Lung (tissue), 12 donors: ENCODE data around the gene PDXP. TPM values are rescaled to one million over a fixed set of nuclear protein-coding genes. Genes with fewer than 3 reads are reported as not detected.

Source experiments
- ATAC-seq: fragments of 200-7000 bp; cut with Tn5 transposase; one replicate; pipeline ENCODE4 v1.9.1; 2020; ENCODE audit warnings: moderate number of reproducible peaks; ENCODE audit not compliant: insufficient read depth, low FRiP score
- DNase-seq, 3 donors: peaks; one replicate each; pipeline ENCODE4 v3.0.0-alpha.2; 2013 to 2017
- H3K27ac ChIP-seq, 2 donors: one replicate each; pipeline ENCODE4 v1.5.1; 2013; ENCODE audit warnings: mild to moderate bottlenecking in 2 of 2, moderate library complexity in 2 of 2, control low read depth in 1 of 2, inconsistent platforms in 1 of 2, low read depth in 1 of 2, low read length in 1 of 2
- H3K27me3 ChIP-seq, 3 donors: one replicate each; pipeline ENCODE4 v1.5.1; 2013; ENCODE audit warnings: low read length in 2 of 3; ENCODE audit not compliant: control insufficient read depth in 3 of 3, insufficient read depth in 3 of 3
- H3K36me3 ChIP-seq, 4 donors: one replicate each; pipeline ENCODE4 v1.5.1; 2013; ENCODE audit warnings: low read length in 4 of 4, mild to moderate bottlenecking in 1 of 4, moderate library complexity in 1 of 4; ENCODE audit not compliant: control insufficient read depth in 4 of 4, insufficient read depth in 4 of 4
- H3K4me1 ChIP-seq, 5 donors: one replicate each; pipeline ENCODE4 v1.5.1; 2013; ENCODE audit warnings: low read length in 5 of 5, mild to moderate bottlenecking in 2 of 5, moderate library complexity in 1 of 5; ENCODE audit not compliant: control insufficient read depth in 5 of 5, insufficient read depth in 5 of 5
- H3K4me3 ChIP-seq: one replicate; pipeline ENCODE4 v1.5.1; 2013; ENCODE audit warnings: mild to moderate bottlenecking, control low read depth, moderate library complexity
- H3K9ac ChIP-seq, 2 donors: one replicate each; pipeline ENCODE4 v1.5.1; 2013; ENCODE audit warnings: low read length in 2 of 2, control low read depth in 1 of 2; ENCODE audit not compliant: insufficient read depth in 1 of 2
- H3K9me3 ChIP-seq, 4 donors: one replicate each; pipeline ENCODE4 v1.5.1; 2013; ENCODE audit warnings: low read length in 3 of 4, mild to moderate bottlenecking in 1 of 4, moderate library complexity in 1 of 4; ENCODE audit not compliant: control insufficient read depth in 4 of 4, insufficient read depth in 3 of 4
- WGBS, 2 donors: extraction: QIAGEN DNeasy Blood & Tissue Kit; methylation state at CpG; one replicate each; pipeline ENCODE4 v1.1.7; 2013; 5-methylcytosine and 5-hydroxymethylcytosine counted together
- polyA plus RNA-seq, 2 donors: library from polyadenylated mRNA; stranded (reverse); fragments of 200-250 nt; gene quantifications; one replicate each; pipeline ENCODE4 v1.2.1, GENCODE V29; 2013
- total RNA-seq, 2 donors: library from RNA; depleted of rRNA in 1 of 2; stranded (reverse); fragments of >200 nt in 1 of 2; gene quantifications; one replicate each; pipeline ENCODE4 v1.2.1, GENCODE V29; 2014 to 2021
- TF ChIP-seq, protein P1 (sequence below): IDR thresholded peaks from 2 replicates; pipeline ENCODE4 v1.5.1; 2012; ENCODE audit warnings: mild to moderate bottlenecking; ENCODE audit errors: control extremely low read depth, extremely low read depth
- donor health status: control.
- donor health status: control.
- donor health status: Bipolar disorder and iron deficiency.
- donor health status: healthy.
- donor health status: DM: yes; HTN: yes; CAD: no.

The PDXP gene
- total and polyA plus RNA-seq, 4 donors = 4.4 to 7.4 (median 6.5) TPM

DNA sequence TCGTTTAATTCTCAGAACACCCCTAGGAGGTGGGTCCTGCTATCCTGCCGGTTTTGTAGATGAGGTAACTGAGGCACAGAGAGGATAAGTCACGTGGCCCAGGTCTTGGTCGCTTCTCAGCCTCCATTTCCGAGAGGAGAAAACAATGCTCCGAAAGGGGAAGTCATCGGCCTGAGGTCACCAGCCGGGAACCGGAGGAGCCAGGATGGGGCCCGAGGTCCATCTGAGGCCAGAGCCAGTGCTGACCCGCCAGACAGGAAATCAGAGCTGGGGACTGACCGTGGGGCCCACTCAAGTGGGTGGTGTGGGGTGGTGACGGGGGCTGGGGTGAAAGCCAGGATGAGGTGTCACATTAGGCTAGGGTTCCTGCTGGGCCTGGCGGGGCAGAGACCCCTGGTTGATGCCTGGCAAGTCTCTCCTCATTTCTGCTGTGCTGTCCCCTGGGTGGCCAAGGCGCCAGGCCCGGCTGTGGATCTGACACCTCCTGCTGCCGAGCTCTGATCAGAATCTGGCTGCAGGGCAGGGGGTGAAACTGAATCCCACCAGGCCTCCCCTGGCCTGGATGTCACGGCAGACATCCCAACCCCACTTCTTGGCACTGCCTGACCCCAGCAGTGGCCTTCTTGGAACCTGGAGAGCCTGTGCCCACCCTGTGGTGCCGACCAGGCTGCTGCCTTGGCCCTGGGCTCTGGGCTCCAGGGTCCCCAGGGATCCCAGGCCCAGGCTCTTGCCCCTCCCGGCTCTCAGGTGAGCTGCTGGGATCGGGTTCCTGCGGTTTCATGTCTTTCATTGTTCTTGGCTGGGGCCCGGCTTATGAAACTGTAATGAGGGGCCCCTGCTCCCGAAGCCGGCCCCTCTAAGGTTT is 50.3 kb downstream of the PDXP start:
- DNase-seq = no peak
- H3K36me3 ChIP-seq = no peaks in the 10 kb centered on the region
- no peaks in the 10 kb centered on the region for H3K27me3 ChIP-seq
- H3K27ac ChIP-seq = peak overlapping the region in 1 of 2 donors; percentile 9
- H3K9ac ChIP-seq = no peak overlapping the region
- WGBS, 2 donors = 64 to 69% methylated on average over 25 of the region's 25 CpGs
- peaks cover 0 to 3% (median 0%) of the 10 kb centered on the region in 5 donors for H3K4me1 ChIP-seq
- peak; percentile 41 for ATAC-seq
- H3K9me3 ChIP-seq = no peaks in the 10 kb centered on the region
- TF ChIP-seq, protein P1, sequence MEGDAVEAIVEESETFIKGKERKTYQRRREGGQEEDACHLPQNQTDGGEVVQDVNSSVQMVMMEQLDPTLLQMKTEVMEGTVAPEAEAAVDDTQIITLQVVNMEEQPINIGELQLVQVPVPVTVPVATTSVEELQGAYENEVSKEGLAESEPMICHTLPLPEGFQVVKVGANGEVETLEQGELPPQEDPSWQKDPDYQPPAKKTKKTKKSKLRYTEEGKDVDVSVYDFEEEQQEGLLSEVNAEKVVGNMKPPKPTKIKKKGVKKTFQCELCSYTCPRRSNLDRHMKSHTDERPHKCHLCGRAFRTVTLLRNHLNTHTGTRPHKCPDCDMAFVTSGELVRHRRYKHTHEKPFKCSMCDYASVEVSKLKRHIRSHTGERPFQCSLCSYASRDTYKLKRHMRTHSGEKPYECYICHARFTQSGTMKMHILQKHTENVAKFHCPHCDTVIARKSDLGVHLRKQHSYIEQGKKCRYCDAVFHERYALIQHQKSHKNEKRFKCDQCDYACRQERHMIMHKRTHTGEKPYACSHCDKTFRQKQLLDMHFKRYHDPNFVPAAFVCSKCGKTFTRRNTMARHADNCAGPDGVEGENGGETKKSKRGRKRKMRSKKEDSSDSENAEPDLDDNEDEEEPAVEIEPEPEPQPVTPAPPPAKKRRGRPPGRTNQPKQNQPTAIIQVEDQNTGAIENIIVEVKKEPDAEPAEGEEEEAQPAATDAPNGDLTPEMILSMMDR = no peak
- H3K4me3 ChIP-seq = no peak overlapping the region

DNA sequence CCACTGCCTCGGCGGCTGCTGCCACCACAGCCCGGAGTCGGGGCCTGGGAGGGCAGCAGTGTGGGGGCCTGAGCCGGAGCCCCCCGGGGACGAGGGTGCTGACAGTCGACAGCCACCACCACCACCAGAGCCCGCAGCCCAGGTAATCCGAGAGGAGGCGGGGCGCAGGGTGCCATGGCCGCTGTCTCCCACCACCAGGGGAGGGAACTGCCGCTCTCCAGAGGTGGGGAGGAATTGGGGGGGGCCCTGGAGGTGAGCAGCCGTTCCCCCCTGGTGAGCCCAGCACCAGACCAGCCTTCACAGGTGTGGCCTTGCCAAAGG is 50.9 kb downstream of the PDXP start:
- H3K27ac ChIP-seq = no peak overlapping the region
- H3K36me3 ChIP-seq = no peaks in the 10 kb centered on the region
- no peak overlapping the region for H3K4me3 ChIP-seq
- H3K9ac ChIP-seq = no peak overlapping the region
- 95 to 99% methylated on average over 15 of the region's 15 CpGs for WGBS, 2 donors
- ATAC-seq = no peak
- no peaks in the 10 kb centered on the region for H3K9me3 ChIP-seq
- DNase-seq = no peak
- peaks cover 0 to 3% (median 0%) of the 10 kb centered on the region in 5 donors for H3K4me1 ChIP-seq
- TF ChIP-seq, protein P1 = no peak
- H3K27me3 ChIP-seq = no peaks in the 10 kb centered on the region

DNA sequence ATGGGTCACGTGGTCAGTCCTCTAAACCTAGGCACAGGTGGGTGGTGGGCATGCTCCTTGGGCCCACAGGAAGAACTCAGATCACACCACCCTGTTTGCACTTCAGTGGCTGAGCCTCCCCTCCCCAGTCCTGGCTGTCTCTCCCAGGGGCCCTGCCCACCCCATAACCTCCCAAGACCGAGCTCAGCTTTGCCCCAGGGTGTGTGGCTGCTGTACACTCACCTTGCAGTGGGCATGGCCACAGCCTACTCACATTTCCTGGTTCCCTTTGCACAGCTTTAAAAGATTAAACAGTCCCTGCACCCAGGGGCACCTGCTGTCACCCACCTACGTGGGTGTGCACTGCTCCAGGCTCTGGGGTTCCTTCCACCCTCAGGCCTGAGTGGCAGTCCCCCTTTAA is 52.2 kb downstream of the PDXP start:
- TF ChIP-seq, protein P1 = no peak
- Histone ChIP-seq H3K9ac (no peak overlapping the region), H3K27me3 (no peaks in the 10 kb centered on the region), H3K4me3 (no peak overlapping the region), H3K4me1 (peaks cover 0 to 3% (median 0%) of the 10 kb centered on the region in 5 donors), H3K36me3 (no peaks in the 10 kb centered on the region), H3K27ac (no peak overlapping the region), H3K9me3 (no peaks in the 10 kb centered on the region)
- ATAC-seq (no peak), DNase-seq (no peak)
- 91 to 96% methylated on average over 3 of the region's 3 CpGs for WGBS, 2 donors
